Measurements from ENCODE around the gene ZDHHC9.
"Not testable (repeated sequence)": the region's sequence is repeated elsewhere in the genome, so short reads cannot be mapped to it uniquely, and the experiment has no call there.

Gene ZDHHC9

GRCh38 chrX:129843459-129844306, at the start of gene ZDHHC9:
Gene ZDHHC9 (minus strand): TSS chrX:129843886. CDS start chrX:129841945, 1,941 bp downstream.
- peak; percentile 89 for DNase-seq (ENCODE audit: low spot score)

DNA sequence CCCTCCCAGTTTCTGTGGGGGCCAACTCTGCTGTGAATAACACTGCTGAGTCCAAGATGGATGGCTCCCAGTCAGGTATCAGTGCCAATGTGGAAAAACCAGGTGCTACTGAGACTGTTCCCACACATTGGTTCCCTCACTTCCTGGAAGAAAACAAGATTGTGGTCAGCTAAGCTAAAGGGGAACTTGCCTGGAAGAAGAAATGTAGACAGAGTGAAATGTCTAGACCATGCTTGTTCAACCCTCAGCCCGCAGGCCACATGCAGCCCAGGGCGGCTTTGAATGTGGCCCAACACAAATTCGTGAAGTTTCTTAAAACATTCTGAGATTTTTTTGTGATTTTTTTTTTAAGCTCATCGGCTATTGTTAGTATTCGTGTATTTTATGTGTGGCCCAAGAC, 33.7 kb upstream of the ZDHHC9 start:
- no peak for DNase-seq (ENCODE audit: low spot score)

DNA sequence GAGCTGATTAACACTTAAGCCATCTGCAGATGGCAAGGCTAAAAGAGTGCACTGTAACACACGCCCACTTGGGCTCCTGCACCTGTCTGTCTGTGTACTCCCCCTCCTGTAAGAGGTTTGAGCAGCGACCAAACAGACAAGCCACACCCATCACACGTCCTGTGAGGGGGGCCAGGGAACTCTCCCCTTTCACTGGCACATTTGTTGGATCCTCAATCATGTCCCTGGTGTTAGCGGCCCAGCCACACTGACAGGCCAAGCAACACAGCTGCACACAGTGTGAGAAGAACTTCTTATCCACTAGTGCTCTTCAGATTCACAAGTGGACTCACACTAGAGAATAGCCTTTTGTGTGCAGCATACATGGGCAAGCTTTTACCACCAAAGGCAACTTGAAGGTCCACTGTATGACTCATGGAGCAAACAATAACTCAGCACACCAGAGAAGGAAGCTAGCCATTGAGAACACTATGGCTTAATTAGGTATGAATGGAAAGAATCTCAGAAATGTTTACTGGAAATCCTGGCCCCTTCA, 33.2 kb upstream of the ZDHHC9 start:
- no peak for DNase-seq (ENCODE audit: low spot score)

DNA sequence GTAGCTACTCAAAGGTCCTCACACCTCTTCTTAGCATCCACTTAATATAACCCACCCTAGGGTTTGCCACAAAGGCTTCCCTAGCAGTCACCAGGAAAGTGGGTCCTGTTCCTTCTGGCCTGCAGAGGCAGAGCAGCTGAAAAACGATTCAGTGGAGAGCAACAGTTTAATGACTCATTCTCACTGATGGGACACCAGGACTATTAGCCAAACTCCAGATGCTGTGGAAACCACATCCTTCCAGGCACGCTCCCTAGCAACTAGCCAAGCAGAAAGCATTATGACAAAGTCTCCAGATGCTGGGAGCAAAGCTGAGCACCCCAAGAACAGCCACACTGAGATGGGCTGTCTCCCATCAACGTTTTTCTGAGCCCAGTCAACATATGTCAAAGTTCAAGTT, 32.0 kb upstream of the ZDHHC9 start:
- DNase-seq (ENCODE audit: low spot score) = no peak

DNA sequence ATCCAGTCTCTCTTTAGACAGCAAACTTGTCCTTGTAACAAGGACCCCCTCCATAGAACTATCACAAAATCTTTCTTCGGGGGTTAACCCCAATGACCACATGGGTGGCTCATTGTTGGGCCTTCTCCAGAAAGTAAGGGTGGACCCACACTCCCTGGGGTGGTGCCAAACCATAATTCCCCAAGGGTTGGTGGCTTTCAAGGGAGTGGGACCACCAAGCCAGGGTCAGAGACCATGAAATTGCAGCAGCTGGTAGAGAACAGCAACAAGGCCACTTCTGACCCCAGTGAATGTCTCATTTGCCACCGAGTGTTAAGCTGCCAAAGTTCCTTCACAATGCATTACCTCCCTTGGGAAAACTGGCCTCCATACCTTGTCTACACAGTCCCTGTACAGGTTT, 28.8 kb upstream of the ZDHHC9 start:
- no peak for DNase-seq (ENCODE audit: low spot score)

DNA sequence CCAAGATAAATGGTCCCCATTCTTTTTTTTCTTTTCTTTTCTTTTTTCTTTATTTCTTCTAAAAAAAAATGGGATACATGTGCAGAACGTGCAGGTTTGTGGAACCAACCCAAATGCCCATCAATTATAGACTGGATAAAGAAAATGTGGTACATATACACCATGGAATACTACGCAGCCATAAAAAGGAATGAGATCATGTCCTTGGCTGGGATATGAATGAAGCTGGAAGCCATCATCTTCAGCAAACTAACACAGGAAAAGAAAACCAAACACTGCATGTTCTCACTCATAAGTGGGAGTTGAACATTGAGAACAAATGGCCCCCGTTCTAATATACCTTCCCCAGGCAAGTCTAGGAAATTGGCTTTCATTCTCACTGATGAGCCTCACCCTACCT, 22.6 kb upstream of the ZDHHC9 start:
- DNase-seq (ENCODE audit: low spot score) = not testable (repeated sequence)

DNA sequence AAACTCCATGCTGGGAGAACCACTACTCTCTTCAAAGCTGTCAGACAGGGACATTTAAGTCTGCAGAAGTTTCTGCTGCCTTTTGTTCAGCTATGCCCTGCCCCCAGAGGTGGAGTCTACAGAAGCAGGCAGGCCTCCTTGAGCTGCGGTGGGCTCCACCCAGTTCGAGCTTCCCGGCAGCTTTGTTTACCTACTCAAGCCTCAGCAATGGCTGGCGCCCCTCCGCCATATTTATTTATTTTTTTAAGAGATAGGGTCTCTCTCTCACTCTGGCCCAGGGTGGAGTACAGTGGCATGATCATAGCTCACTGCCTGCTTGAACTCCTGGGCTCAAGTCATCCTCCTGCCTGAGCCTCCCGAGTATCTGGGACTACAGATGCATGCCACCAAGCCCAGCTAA, 15.4 kb upstream of the ZDHHC9 start:
- not testable (repeated sequence) for DNase-seq (ENCODE audit: low spot score)

DNA sequence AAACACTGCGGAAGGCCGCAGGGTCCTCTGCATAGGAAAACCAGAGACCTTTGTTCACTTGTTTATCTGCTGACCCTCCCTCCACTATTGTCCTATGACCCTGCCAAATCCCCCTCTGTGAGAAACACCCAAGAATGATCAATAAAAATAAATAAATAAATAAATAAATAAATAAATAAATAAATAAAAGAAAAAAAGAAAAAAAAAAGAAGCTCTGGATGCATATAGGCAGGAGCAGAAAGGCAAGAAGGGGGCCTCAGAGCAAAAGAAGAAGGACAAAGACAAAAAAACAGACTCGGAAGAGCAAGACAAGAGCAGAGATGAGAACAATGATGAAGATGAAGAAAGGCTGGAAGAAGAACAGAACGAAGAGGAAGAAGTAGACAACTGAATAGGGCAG, 8.1 kb upstream of the ZDHHC9 start:
- not testable (repeated sequence) for DNase-seq (ENCODE audit: low spot score)

GRCh38 chrX:129846716-129847115, 3.0 kb upstream of the ZDHHC9 start:
- no peak for DNase-seq (ENCODE audit: low spot score)

- DNase-seq (ENCODE audit: low spot score) = no peak
Observed at GRCh38 chrX:129845616-129846190, 2.0 kb upstream of the ZDHHC9 start.

DNA sequence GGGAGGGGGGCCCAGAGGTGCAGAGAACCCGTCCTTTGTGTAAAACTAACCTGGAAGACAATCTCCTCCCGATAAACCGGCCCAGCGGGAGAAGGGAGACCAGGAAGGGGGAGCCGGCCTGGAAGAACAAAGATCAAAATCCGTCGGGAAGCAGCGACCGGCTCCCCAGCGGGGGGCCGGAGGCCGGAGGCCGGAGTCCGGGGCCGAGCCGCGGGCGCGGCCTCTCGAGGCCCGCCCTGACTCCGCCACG, 552 bp downstream of the ZDHHC9 start:
- no peak for DNase-seq (ENCODE audit: low spot score)

DNA sequence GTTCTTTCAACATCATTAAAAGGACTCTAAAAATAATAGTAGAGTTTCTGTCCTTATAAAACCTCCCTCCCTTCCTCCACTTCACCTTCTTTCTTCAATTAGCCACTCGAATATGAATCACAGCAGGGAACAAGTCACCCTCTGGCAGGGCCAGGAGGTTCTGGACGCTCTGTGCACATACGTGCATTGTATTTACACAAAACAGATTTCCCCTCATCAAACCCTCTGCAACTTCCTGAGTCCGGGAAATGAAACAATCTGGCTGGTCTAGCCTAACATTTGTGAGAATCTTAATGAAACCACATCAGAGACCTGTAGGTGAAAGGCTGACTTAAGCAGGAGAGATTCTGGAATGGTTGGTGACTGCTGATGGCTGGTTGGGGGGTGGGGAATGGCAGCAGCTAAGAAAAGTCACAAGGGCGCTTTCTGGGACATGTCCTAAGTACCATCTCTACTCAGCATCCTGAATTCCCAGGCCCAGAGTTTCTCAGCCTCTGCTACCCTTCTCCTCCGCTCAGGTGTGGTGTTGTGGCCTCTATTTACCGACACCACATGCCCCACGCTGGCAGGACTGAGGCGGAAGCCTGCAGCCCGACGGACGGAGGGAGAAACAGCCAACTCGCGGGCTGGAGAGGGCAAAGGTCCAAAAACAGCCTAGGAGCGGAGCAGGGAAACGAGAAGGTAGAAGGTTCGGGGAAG, 1.0 kb downstream of the ZDHHC9 start:
- no peak for DNase-seq (ENCODE audit: low spot score)

DNA sequence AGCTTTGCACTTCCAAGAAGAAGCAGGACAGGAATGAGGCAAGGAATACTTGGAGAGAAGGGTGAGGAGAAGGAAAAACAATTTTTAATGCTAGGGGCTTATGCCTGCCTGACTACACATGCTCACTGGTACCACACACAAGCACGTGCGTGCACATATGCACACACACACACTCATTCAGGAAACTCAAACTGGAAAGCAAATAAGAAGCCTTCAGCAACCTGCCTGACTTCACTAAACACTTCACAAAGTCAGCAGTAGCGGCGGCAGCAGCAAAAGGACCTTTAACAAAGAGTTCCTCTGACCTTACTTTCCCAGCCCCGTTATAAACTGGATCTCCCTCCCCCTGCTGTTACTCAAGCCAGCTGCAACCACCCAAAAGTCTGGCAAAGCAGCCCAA, 3.3 kb downstream of the ZDHHC9 start:
- no peak for DNase-seq (ENCODE audit: low spot score)

GRCh38 chrX:129836827-129837226, 6.9 kb downstream of the ZDHHC9 start:
- no peak for DNase-seq (ENCODE audit: low spot score)

GRCh38 chrX:129833153-129833990, 10.3 kb downstream of the ZDHHC9 start:
- DNase-seq (ENCODE audit: low spot score) = peak; percentile 70

GRCh38 chrX:129831091-129831885, 12.4 kb downstream of the ZDHHC9 start:
- peak; percentile 91 for DNase-seq (ENCODE audit: low spot score)

DNA sequence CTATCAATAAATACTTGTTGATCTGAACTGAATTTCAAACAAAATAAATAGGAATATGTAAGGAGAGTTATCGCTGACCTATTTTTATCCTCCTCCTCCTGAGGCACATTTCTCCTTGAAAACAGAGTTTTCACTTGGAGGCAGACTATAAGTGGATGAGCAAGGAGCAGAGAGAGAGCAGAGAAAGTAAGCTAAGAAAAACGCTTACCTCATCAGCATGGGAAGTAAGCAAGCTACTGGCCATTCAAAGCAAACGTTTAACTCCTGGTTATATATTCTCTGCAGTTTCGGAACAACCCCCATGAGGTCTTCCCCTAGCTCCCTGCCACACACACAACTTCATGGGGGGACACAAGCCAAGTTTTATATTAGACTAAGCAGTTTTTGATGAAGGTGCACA, 13.2 kb downstream of the ZDHHC9 start:
- no peak for DNase-seq (ENCODE audit: low spot score)

DNA sequence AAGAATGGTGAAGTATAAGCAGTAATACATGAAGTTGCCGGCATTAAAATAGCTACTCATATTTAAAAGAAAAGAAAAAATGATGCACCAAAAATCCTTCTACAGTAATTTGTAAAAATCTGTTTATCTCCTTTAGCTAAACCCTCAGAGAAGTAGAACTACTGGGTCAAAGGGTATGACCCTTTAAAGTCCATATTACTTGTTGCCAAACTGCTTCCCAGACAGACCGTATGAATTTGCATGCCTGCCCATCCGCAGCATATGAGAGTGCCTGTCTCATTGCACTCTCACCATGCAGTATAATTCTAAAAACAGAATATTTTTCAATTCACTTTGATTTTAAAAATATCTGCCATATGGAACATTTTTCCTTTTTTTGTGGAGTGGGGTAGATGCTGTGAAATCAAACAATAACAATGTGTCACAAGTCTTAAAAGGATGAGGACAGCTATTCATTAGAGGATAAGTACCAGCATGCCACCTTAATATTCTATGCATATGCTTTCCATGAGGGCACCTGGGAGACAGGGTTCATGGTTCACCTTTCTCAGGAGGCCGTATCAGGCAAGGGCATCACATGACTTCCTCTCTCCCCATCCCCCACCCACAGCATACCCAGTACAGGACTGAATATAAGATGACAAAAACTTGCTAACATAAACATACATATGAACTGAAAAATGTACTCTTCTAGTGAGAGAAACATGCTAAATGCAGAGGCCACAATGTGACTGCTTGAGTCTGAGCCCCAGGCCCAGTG, 17.8 kb downstream of the ZDHHC9 start:
- no peak for DNase-seq (ENCODE audit: low spot score)

GRCh38 chrX:129824620-129825019, 19.1 kb downstream of the ZDHHC9 start:
- DNase-seq (ENCODE audit: low spot score) = no peak

GRCh38 chrX:129823522-129823921, 20.2 kb downstream of the ZDHHC9 start:
- no peak for DNase-seq (ENCODE audit: low spot score)

- DNase-seq (ENCODE audit: low spot score) = no peak
Observed at GRCh38 chrX:129823115-129823514, 20.6 kb downstream of the ZDHHC9 start.
